GM12892 (cell line): ENCODE results near the gene ZNF774.

Experiments
- DNase-seq: peaks from one replicate; pipeline ENCODE4 v3.0.0; 2011; ENCODE audit not compliant: insufficient read length
- FAIRE-seq: peaks from 2 replicates; lab custom pipeline; 2011; peaks lifted over from hg19 to GRCh38; lab: Jason Lieb, UNC
- POLR2A ChIP-seq: IDR thresholded peaks from 2 replicates; pipeline ENCODE4 v1.6.1; 2011; ENCODE audit warnings: low read depth, low read length, control low read depth
- POLR2AphosphoS5 ChIP-seq: IDR thresholded peaks from 2 replicates; pipeline ENCODE4 v1.6.1; 2011; ENCODE audit warnings: low read depth, low read length, control low read depth
- TAF1 ChIP-seq: IDR thresholded peaks from 2 replicates; pipeline ENCODE4 v1.6.1; 2011; ENCODE audit warnings: low read depth, mild to moderate bottlenecking, control low read depth, low read length, borderline replicate concordance

ZNF774 gene

GRCh38 chr15:90376789-90377188, 24.7 kb downstream of the ZNF774 start:
- TF ChIP-seq POLR2A (no peak), POLR2AphosphoS5 (no peak), TAF1 (no peak)
- FAIRE-seq (no peak), DNase-seq (no peak)

GRCh38 chr15:90379263-90379662, 27.2 kb downstream of the ZNF774 start:
- TF ChIP-seq POLR2AphosphoS5 (no peak), POLR2A (no peak), TAF1 (no peak)
- FAIRE-seq: no peak

GRCh38 chr15:90381515-90381914, 29.4 kb downstream of the ZNF774 start:
- DNase-seq (no peak), FAIRE-seq (no peak)
- TF ChIP-seq POLR2A (no peak), TAF1 (no peak), POLR2AphosphoS5 (no peak)

More at GRCh38 chr15:90379263-90379662, 27.2 kb downstream of the ZNF774 start:
- DNase-seq: no peak

- DNase-seq (no peak), FAIRE-seq (no peak)
- TF ChIP-seq POLR2A (no peak), TAF1 (no peak), POLR2AphosphoS5 (no peak)
Measured at GRCh38 chr15:90382320-90382719, 30.2 kb downstream of the ZNF774 start.

- no peak for DNase-seq
- FAIRE-seq: no peak
- TF ChIP-seq POLR2AphosphoS5 (no peak), POLR2A (no peak), TAF1 (no peak)
Measured at GRCh38 chr15:90386221-90386620, 34.1 kb downstream of the ZNF774 start.

GRCh38 chr15:90387534-90388461, 35.7 kb downstream of the ZNF774 start, which contains the start of gene IQGAP1:
Gene IQGAP1 (plus strand): TSS chr15:90388242. CDS start chr15:90388342, 100 bp downstream.
- FAIRE-seq: peak; percentile 96
- peak; percentile 93 for TF ChIP-seq POLR2A
- peak; percentile 90 for TF ChIP-seq POLR2AphosphoS5
- TF ChIP-seq TAF1: peak; percentile 82; the same call in 1 of the 2 replicates
- peak; percentile 91 for DNase-seq

GRCh38 chr15:90388462-90389380, 36.6 kb downstream of the ZNF774 start:
- DNase-seq: peak; percentile 53
- no peak for FAIRE-seq
- TF ChIP-seq TAF1 (0 out of 2 replicates have a peak, but pooled peaks have one; percentile 2), POLR2A (no peak)

GRCh38 chr15:90389513-90389912, 37.4 kb downstream of the ZNF774 start:
- DNase-seq (no peak), FAIRE-seq (no peak)
- TF ChIP-seq POLR2A (no peak), TAF1 (no peak), POLR2AphosphoS5 (no peak)

- TF ChIP-seq TAF1: no peak
- no peak for TF ChIP-seq POLR2A
- TF ChIP-seq POLR2AphosphoS5: no peak
- DNase-seq (no peak), FAIRE-seq (no peak)
Measured at GRCh38 chr15:90393040-90393439, 41.0 kb downstream of the ZNF774 start.

- TF ChIP-seq TAF1 (no peak), POLR2AphosphoS5 (no peak), POLR2A (no peak)
- no peak for FAIRE-seq
- no peak for DNase-seq
Measured at GRCh38 chr15:90394074-90394473, 42.0 kb downstream of the ZNF774 start.
